Testis (tissue), 5 donors: Measurements from ENCODE around the gene SHISA2. TPM values are rescaled to one million over a fixed set of nuclear protein-coding genes. Genes with fewer than 3 reads are reported as not detected.
"Not testable (repeated sequence)": the region's sequence is repeated elsewhere in the genome, so short reads cannot be mapped to it uniquely, and the experiment has no call there.

Experiments
- DNase-seq: peaks from one replicate; pipeline ENCODE4 v3.0.0-alpha.2; 2019
- H3K27ac ChIP-seq, 2 donors: fragments of 200-600 bp; sonication (generic); one replicate each; pipeline ENCODE4 v1.5.1; 2019
- H3K27me3 ChIP-seq: fragments of 200-600 bp; sonication (generic); one replicate; pipeline ENCODE4 v1.5.1; 2019
- H3K36me3 ChIP-seq: fragments of 200-600 bp; sonication (generic); one replicate; pipeline ENCODE4 v1.5.1; 2017; ENCODE audit warnings: low read depth; ENCODE audit errors: missing control alignments
- H3K4me1 ChIP-seq: fragments of 200-600 bp; sonication (generic); one replicate; pipeline ENCODE4 v1.5.1; 2019
- H3K4me3 ChIP-seq, 2 donors: fragments of 200-600 bp; sonication (generic); one replicate each; pipeline ENCODE4 v1.5.1; 2017 to 2019
- H3K9me3 ChIP-seq: fragments of 200-600 bp; sonication (generic); one replicate; pipeline ENCODE4 v1.5.1; 2017
- CTCF ChIP-seq, 3 experiments: fragments of 450-650 bp in 2 of 3; fragments of 200-600 bp in 1 of 3; sonication (generic) in 1 of 3; IDR thresholded peaks; one replicate each; pipeline ENCODE4 v1.5.1; 2016 to 2019; ENCODE audit warnings: antibody characterized with exemption in 3 of 3, mild to moderate bottlenecking in 2 of 3, moderate library complexity in 1 of 3
- POLR2A ChIP-seq: fragments of 450-650 bp; IDR thresholded peaks from one replicate; pipeline ENCODE4 v1.6.1; 2017; ENCODE audit warnings: antibody characterized with exemption, mild to moderate bottlenecking, moderate library complexity
- WGBS, 2 donors: methylation state at CpG; one replicate each; pipeline ENCODE4 v1.1.5; 2018; 5-methylcytosine and 5-hydroxymethylcytosine counted together
- intact Hi-C: fragments of 100-400 bp; cut with DNase I; formaldehyde crosslinking; loops from one replicate; pipeline ENCODE4 v1.15.1; 2023; ENCODE audit warnings: low total_unique reads
- long read RNA-seq, 2 donors: transcript quantifications; one replicate each; lab custom pipeline, GENCODE V29; 2026
- polyA plus RNA-seq: library from polyadenylated mRNA; stranded (reverse); fragments of 350-450 nt; fragmentation: Illumina TruSeq; extraction: RNeasy Lipid Tissue Mini Kit (QIAGEN cat#74804); gene quantifications from one replicate; pipeline ENCODE4 v1.2.3, GENCODE V29; 2014; ENCODE audit warnings: low read depth, low replicate concordance; ENCODE audit not compliant: insufficient read depth
- total RNA-seq, 2 donors: library from RNA; depleted of rRNA; stranded (reverse); fragments of >200 nt; gene quantifications; one replicate each; pipeline ENCODE4 v1.2.3, GENCODE V29; 2016

The SHISA2 gene
- 10 to 100 TPM in 1 of 2 donors, 1 to 10 TPM in 1; 8.2 to 20.6 TPM for total RNA-seq
- polyA plus RNA-seq, result 2.7 TPM
- long read RNA-seq, donor 1, transcript SHISA2-201 (2 exons, 2,860 nt), result major isoform, 11 of 11 reads
- long read RNA-seq, donor 1, partial matches to known transcripts, result 0 of 11 reads
- long read RNA-seq, donor 1, other reads (novel, unspliced or antisense), result 0 of 11 reads
- long read RNA-seq, donor 2, transcript SHISA2-201 (2 exons, 2,860 nt), result major isoform, 5 of 5 reads
- long read RNA-seq, donor 2, partial matches to known transcripts, result 0 of 5 reads
- long read RNA-seq, donor 2, other reads (novel, unspliced or antisense), result 0 of 5 reads

GRCh38 chr13:26051657-26052311, at the start of gene SHISA2:
TSS of gene SHISA2 (minus strand) at chr13:26052016. CDS start at chr13:26050975, 1,041 bp downstream.
- Histone ChIP-seq H3K4me3 (peak within 1 kb of the TSS; percentile 52 to 64), H3K9me3 (no peaks in the 10 kb centered on the region), H3K27ac (peak within 1 kb of the TSS in 1 of 2 donors; percentile 66), H3K4me1 (no peaks in the 10 kb centered on the region), H3K27me3 (no peaks in the 10 kb centered on the region), H3K36me3 (no peaks in the 10 kb centered on the region)
- TF ChIP-seq CTCF (IDR thresholded peaks at IDR 0.05), result no peak
- TF ChIP-seq POLR2A, result peak; percentile 31
- intact Hi-C loops, result loop anchor here (5.0 kb wide), 1 partner anchor 474 kb away; no protein-coding TSS in a partner anchor
- 2 to 8% methylated on average over 2 to 30 of the region's 72 CpGs for WGBS, 2 donors
- DNase-seq, result peak; percentile 59

GRCh38 chr13:26095846-26096610, 44.2 kb upstream of the SHISA2 start:
- DNase-seq, result no peak
- WGBS, 2 donors, result 67 to 73% methylated on average over 14 of the region's 14 CpGs
- H3K27me3 ChIP-seq, result no peaks in the 10 kb centered on the region
- no peak overlapping the region for H3K27ac ChIP-seq
- H3K9me3 ChIP-seq, result no peaks in the 10 kb centered on the region
- H3K4me1 ChIP-seq, result no peaks in the 10 kb centered on the region
- H3K4me3 ChIP-seq, result no peak overlapping the region
- no peak for TF ChIP-seq CTCF (IDR thresholded peaks at IDR 0.05)
- TF ChIP-seq POLR2A, result no peak
- H3K36me3 ChIP-seq, result no peaks in the 10 kb centered on the region
- intact Hi-C loops, result no loop called here

GRCh38 chr13:26095338-26095737, 43.5 kb upstream of the SHISA2 start:
- Histone ChIP-seq H3K4me1 (no peaks in the 10 kb centered on the region), H3K4me3 (no peak overlapping the region), H3K27me3 (no peaks in the 10 kb centered on the region), H3K9me3 (no peaks in the 10 kb centered on the region), H3K27ac (no peak overlapping the region), H3K36me3 (no peaks in the 10 kb centered on the region)
- 37% methylated on average over 1 of the region's 1 CpG for WGBS, 2 donors
- intact Hi-C loops, result no loop called here
- no peak for DNase-seq
- no peak for TF ChIP-seq CTCF (IDR thresholded peaks at IDR 0.05)
- TF ChIP-seq POLR2A, result no peak

GRCh38 chr13:26076821-26077220, 25.0 kb upstream of the SHISA2 start:
- H3K36me3 ChIP-seq, H3K4me3 ChIP-seq, DNase-seq, H3K27ac ChIP-seq, H3K9me3 ChIP-seq, H3K4me1 ChIP-seq, intact Hi-C loops, H3K27me3 ChIP-seq: not testable (repeated sequence)
- WGBS, 2 donors, result 87 to 94% methylated on average over 5 of the region's 5 CpGs

- Histone ChIP-seq H3K9me3 (no peaks in the 10 kb centered on the region), H3K27ac (no peak overlapping the region), H3K4me3 (no peak overlapping the region), H3K27me3 (no peaks in the 10 kb centered on the region), H3K36me3 (no peaks in the 10 kb centered on the region), H3K4me1 (no peaks in the 10 kb centered on the region)
- intact Hi-C loops, result no loop called here
- 40 to 50% methylated on average over 6 of the region's 6 CpGs for WGBS, 2 donors
- peak; percentile 20 for DNase-seq
- TF ChIP-seq CTCF (IDR thresholded peaks at IDR 0.05) (no peak), POLR2A (no peak)
Measured at GRCh38 chr13:26075498-26075897, 23.7 kb upstream of the SHISA2 start.
